GM21515 (cell line): ENCODE measurements around the gene APBA1.
"Not testable (repeated sequence)": the region's sequence is repeated elsewhere in the genome, so short reads cannot be mapped to it uniquely, and the experiment has no call there.

Source experiments
- ATAC-seq: cut with Tn5 transposase; IDR thresholded peaks from one replicate; pipeline ENCODE4 v1.9.1; 2021; ENCODE audit not compliant: unreplicated experiment

The APBA1 gene

DNA sequence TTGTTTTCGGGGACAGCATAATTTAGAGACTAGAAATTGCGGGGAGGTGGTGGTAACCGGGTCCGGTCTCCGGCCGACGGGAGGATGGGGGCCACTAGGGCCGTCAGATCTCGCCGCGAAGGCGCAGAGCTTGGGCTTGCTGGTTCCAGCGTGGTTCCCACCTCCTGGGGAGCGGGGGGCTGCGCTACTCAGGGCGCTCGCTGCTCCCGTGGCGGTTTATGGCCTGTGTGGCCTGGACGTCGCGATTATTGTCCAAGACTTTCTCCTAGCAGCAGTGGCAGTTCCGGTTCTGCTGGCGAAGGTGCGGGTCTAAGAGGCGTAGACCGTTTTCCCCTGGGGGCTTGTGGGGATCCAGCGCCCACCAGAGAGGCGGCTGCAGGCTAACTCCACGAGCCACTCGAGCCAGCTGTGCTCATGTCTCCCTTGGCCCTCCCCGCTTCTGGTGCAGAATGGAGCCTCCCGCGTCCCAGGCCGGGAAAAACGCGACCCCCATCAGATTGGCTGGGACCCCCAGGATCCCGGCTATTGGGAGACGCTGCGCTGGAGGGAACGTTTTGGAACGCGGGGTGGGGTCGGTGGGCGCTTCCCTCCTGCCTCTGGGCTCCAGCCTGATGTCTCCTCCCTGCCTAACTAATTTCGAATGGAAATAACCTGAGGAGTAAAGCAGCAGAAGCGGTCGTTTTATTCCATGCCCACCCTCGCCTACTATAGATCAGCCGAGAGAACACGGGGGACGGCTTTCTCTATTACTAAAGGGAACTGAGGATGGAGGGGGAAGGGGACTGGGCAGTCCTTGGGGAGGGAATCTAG is 260.0 kb downstream of the APBA1 start:
- no peak for ATAC-seq

DNA sequence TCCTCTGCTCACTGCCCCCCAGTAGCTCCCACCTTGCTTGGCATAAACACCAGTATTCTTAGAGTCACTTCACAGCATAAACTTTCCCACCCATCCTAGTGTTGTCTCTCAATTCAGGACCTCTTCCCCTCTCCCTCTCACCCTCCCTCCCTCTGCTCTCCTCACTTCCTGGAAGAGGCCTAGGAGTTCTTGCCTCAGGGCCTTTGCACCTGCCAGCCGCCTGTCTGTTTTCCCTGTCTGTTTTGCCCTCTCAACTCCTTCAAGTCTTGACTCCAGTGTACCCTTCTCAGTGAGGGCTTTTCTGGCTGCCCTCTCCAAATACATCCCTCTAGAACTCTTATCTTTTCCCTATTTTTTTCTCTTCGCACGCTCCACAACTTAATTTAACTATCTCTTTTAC is 260.9 kb downstream of the APBA1 start:
- ATAC-seq = no peak

DNA sequence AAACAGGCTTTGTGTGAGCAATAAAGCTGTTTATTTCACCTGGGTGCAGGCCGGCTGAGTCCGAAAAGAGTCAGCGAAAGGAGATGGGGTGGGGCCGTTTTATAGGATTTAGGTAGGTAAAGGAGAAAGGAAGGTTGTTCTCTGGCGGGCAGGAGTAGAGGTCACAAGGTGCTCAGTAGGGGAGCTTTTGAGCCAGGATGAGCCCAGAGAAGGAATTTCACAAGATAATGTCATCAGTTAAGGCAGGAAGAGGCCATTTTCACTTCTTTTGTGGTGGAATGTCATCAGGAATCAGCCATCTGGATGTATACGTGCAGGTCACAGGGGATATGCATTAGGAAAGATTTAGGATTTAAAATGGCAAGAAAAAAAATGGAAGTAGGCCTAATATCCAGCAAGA is 262.2 kb downstream of the APBA1 start:
- not testable (repeated sequence) for ATAC-seq

DNA sequence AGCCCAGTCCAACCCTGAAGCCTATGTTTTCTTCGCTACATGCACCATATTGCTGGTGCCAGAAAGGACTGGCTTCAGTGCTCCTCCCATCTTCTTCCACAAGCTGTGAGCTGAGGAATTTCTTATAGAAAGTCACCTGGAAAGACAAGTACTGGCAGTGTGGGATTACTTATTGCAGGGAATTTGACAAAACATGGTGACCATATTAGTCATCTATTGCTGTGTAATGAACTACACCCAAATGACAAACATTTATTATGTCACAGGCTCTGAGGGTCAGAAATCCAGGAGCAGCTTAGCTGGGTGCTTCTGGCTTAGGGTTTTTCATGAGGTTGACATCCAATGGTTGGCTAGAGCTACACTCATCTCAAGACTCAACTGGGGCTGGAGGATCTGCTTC is 271.7 kb downstream of the APBA1 start:
- ATAC-seq = no peak

DNA sequence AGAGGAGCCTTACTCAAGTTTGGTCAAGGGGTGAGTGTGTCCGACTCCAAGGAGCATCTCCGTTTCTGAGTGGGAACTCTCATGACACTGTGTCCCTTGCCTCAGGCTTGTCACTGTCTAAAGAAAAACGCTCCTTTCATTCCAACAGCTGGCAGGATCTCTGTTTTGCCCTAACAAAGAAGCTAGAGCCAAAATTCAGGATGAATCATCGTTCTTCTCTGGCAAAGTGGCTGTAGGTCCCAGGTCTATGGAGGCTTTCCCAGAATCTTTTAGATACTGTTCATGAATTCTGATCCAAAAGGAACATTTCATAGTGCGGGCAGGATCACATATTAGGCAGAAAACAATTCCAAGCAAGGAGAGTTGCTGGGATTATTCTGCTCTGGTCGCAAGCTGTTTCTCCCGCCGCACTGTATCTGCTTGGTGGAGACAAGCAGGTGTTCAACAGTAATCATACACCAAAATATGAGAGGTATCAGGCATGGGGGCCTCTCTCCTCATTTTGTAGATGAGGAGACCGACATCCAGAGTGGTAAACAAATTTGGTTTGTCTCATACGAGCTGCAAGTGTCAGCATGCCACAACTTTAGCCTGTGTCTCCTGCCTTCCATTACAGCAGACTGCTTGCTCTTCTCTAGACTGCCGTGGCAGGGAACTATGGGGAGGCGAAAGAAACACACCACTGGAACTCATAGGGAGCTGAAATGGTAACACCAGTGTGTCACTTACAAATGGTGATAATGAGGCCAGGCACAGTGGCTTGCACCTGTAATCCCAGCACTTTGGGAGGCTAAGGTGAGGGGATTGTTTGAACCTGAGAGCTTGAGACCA is 274.6 kb downstream of the APBA1 start:
- ATAC-seq = no peak

DNA sequence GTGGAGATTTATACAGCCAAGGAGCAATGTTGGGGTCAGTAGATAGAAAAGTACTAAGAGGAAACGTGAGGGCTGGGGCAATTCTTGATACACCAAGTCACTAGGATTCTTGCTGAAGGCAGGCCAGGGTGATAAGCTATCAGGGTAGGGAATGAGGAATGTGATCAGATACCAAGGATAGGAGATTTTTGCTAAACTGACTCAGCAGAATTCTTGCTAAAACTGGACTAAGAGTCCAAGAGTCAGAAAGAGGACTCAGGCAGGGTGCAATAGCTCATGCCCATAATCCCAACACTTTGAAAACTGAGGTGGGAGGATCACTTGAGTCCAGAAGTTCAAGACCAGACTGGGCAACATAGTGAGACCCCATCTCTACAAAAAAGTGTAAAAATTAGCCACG is 275.4 kb downstream of the APBA1 start:
- no peak for ATAC-seq

DNA sequence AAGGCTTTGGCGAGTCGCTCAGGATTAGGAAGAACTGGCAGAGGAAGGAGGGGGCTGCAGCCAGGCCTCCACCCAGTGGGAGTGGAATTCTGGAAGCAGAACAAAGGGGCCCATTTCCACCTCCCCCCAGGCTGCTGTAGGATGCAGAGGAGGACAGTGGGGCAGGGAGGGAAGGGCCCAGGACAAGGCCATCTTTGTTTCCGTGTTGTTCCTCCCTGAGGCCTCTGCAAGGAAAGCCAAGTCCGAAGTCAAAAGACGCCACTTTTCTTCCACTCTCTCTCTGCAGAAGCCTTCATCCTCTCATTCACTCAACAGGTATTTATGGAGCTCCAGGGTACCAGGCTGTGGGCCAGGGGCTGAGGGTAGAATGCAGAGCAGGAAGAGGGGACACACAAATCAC is 276.5 kb downstream of the APBA1 start:
- no peak for ATAC-seq

DNA sequence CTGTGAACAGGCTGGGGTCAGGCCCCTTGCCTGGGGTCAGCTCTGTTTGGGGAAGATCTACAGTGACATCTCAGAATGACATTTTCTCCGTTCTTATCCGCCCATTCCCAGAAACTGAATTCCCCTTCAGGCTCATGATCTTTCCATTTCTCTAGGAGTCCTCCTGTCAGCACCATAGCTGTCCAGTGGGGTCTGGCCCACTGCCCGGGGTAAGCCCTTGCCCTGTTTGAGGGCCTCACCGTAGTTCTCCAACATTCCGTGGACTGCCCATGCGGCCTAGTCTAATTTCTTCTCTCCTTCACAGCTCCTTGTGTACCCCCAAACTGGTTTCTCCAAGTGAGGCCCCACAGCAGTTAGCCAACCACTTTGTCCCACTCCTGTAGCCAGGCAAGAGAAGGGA is 278.7 kb downstream of the APBA1 start:
- ATAC-seq = no peak

DNA sequence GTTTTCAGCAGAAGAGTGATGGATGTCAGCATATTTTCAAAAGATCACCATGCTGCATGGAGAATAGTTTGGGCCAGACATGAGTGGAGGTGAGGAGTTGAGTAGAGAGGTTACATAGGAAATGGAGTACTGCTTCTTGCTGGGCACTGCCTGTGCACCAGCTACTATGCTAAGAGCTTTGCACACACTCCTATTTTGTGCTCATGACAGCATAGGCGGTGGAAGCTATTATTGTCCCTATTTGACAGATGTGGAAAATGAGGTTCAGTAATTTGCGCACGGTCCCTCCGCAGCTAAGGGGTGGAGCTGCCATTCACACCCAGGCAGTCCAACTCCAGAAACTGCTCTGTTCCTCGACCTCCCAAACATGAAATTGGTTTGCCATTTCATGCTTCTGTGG is 279.3 kb downstream of the APBA1 start:
- no peak for ATAC-seq

DNA sequence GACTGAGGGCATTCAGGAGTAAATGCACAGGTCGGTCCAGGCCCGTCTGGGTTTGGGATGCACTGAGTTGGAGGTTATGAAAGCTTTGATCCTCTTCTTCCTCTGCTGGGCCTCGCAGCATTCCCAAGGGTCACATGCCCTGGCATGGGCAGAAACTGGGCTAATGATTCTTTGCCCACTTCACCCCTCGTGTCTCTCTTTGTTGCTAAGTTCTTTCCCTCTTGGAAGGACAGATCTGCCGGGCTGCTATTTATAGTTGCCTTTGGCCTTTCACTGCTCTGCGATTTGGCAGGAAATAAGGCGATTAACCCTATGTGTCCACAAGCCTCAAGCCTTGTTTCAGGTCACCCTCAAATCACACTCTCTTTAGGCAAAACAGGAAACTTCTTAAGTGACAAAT is 280.2 kb downstream of the APBA1 start:
- ATAC-seq = no peak

DNA sequence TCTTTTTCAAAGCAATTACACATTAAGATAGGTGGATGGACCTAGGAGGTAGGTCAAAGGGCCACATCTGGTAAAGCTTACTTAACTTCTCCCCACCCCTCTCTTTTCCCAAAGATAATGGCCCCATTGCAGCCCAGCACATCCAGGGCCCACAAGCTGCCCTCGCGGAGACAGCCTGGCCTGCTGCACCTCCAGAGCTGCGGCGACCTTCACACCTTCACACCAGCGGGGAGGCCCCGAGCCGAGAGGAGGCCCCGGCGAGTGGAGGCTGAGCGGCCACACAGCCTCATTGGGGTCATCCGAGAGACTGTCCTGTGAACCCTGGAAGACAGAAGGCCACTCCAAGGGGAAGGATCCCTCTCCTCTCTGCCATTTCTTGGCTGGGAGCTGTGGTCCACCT is 280.7 kb downstream of the APBA1 start:
- no peak for ATAC-seq

DNA sequence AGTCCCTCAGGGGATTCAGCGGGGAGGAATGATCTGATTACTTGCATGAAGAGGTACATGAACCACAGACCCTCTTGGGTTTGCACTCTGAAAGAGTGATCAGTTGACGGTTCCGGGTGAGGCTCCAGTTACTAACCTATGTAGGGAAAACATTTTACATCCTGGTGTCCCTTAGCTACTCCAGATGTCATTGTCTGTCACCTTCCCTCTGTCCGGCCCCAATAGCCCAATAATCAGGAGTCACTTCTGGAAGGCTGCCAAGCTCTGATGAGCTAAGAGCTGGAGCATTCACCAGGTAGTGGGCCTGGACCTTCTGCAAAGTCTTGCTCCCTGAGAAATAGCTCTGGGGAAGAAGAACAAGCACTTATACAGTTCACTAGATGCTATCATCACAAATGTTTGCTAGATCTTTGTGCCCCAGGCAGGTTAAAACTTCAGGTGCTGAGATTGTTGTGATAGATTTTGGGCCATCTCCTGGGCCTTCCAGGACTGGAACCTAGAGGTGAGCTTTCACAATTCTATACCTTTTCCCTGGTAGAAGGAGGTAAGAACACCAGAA is 282.7 kb downstream of the APBA1 start:
- no peak for ATAC-seq

DNA sequence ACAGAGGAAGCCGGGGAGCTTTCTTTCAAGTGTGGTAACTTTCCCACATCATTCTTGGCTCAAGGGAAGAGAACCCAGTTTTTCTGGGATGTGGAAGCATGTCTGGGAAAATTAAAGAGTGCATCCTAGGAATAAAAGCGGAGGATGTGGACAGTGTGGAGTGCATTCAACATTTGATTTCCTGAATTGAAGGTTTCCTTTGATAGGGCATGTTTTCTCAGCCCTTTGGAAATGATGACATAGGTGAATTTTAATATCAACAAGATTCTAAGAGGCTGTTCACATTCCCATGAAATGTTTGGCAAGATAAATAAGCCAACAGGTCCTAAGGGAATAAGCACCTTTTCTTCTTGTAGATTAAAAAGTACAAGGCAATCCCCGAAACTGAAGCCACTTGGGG is 283.6 kb downstream of the APBA1 start:
- no peak for ATAC-seq

DNA sequence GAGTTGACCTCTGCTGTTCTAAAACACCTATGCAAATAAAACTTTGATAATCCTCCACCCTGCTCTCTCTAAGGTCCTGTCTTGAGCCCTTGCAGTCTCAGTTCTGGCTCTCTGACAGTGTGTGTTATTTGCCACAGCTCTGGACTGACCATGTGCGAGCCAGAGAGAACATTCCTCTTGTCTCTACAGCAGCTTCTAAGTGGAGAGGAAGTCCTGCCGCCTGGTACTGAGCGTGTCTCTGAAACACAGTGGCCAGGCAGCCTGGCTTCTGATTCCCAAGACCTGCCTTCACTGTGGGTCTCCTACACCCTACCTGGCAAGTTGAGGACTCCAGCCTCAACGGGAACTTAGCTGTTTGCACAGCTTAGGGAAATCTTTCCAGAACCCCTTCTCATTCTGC is 285.5 kb downstream of the APBA1 start:
- no peak for ATAC-seq

DNA sequence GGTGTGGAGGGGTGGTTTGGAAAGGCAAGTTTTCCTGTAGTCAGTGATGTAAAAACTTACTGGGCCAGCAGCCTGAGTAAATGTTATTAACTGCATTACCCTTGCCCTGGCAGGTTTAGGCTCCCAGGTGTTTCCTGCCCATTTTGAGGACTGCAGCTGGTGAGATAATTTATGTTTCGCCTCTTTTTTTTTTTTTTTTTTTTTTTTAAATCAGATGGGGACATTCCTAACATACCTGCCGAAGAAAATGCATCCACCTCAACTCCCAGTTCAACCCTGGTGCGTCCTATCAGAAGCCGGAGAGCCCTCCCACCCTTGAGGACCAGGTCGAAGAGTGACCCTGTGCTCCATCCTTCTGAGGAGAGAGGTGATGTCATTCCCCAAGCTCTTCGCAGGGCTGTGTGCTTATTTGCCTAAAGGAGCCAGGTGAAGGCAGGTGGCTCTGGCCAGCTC is 286.6 kb downstream of the APBA1 start:
- ATAC-seq = no peak

DNA sequence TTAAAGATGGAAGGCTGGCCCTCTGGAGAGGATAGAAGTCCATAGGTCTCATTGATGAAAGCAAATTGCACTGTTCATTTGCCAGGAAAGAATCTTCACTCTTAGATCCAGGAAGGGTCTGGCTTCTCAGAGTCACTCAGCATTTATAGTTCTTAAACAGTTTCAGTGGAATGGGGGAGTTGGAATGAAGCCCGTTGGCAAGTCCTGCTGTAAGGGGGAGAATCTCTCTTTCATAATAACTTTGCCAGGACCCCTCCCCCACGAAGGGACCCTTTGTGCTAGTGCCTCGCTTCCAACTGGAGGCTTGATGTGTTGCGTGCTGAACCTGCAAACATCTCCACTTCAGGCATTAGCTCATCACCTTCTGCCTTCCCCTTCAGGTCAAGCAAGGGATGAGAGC is 290.0 kb downstream of the APBA1 start:
- ATAC-seq = no peak

DNA sequence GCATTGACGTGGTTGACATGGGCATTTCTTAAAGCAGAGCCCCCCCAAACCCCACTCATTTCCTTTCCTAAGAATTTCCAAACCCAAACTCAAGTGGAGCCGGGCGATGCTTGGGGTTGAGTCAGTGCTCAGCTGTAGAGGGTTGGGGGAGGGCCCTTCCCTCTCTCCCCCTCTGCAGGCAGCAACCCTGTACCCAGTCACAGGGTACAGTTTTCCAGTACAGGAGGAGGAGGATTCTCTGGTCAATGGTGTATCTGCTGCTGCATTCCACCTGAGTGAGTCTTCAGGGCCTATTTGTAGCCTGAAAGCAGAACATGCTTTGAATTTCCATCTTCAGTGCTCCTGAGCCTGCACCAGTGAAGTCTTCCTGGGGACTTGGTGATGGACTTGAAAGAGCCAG is 291.4 kb downstream of the APBA1 start:
- no peak for ATAC-seq

DNA sequence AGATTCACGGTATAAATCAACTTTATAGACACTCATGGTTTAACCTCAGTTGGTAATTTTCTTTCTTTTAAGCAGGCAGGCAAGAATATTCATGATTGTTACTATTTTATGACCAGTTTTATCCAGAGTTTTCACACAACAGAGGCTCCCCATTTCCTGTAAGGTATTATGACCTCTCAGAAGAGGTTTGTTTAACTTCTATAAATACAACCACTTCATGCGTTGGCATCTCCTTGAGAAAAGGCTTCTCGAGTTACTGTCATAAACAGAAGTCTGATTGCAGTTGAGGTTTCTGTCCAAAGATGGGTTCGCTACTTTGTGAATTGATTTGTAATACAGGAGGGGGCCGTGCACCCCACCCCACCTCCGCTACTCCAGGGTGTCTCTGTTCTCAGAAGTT is 291.9 kb downstream of the APBA1 start:
- ATAC-seq = no peak

DNA sequence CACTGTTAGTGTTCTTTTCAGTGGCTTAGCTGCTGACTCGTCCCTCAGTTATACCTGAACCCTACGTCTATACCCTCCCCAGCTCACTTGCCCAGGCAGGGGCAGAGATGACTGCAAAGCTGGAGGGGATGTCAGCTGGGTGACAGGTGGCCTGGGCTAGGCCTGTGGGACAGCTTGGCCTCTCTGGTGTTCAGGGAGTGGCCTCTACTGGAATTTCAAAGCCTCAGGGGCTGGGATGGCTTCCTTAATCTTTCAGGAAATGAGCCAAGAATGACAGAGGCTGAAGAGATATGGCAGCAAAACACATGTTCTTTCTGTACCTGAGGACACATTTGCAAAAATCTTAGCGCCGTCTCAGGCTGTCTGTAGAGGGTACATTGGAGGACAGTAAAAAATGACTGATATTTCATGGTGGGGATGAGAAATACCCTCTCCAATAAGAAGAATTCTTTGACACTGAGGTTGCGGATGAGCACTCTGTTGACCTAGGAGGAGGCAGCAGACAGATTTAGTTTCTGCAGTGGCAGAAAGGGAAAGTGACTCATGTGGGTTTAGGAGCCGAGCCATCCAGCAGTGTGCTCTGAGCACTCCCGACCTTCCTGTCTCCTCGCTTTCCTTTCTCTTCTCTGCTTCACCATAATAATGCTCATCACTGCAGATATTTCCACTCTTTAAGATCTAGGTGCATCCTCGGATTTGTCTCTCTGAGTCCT is 292.7 kb downstream of the APBA1 start:
- no peak for ATAC-seq

DNA sequence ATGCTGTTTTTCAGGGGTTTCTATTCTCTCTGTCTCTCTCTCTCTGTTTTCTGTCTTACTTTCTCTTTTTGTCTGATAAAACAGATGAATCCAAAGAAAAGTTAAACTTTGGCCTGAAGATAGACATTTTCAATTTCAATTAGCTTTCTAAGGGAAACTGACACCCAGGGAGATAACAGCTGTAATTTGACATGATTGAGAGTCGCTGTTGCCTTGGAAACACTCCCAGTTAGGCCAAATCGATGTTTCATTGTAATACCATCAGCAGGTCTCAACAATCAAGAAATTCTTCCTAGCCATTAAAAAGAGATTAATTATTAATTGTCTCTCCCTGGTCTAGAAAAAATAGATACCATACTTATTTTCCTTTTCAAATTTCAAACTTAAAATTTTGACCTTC is 294.2 kb downstream of the APBA1 start:
- no peak for ATAC-seq
